Ascending aorta (tissue), 2 donors: ENCODE data around the gene TRIP11. TPM values are rescaled to one million over a fixed set of nuclear protein-coding genes. Genes with fewer than 3 reads are reported as not detected.
A peak's percentile ranks its signal among the peaks of the same experiment; 100 is the strongest.

Experiments used
- DNase-seq, 2 donors: peaks; one replicate each; pipeline ENCODE4 v3.0.0-alpha.2; 2019; ENCODE audit warnings: low spot score in 2 of 2
- H3K27ac ChIP-seq, 2 donors: fragments of 200-600 bp; sonication (generic); one replicate each; pipeline ENCODE4 v1.5.1; 2016 to 2017; ENCODE audit warnings: mild to moderate bottlenecking in 1 of 2
- H3K27me3 ChIP-seq: fragments of 200-600 bp; sonication (generic); one replicate; pipeline ENCODE4 v1.5.1; 2017
- H3K36me3 ChIP-seq, 2 donors: fragments of 200-600 bp; sonication (generic); one replicate each; pipeline ENCODE4 v1.5.1; 2016
- H3K4me1 ChIP-seq, 2 donors: fragments of 200-600 bp; sonication (generic); one replicate each; pipeline ENCODE4 v1.5.1; 2016 to 2017; ENCODE audit warnings: mild to moderate bottlenecking in 1 of 2
- H3K4me3 ChIP-seq, 2 donors: fragments of 200-600 bp; sonication (generic); one replicate each; pipeline ENCODE4 v1.5.1; 2016 to 2017; ENCODE audit warnings: mild to moderate bottlenecking in 1 of 2
- H3K9me3 ChIP-seq, 2 donors: fragments of 200-600 bp; sonication (generic); one replicate each; pipeline ENCODE4 v1.5.1; 2016
- CTCF ChIP-seq, 3 experiments: fragments of 200-600 bp in 2 of 3; fragments of 450-650 bp in 1 of 3; sonication (generic) in 2 of 3; IDR thresholded peaks; one replicate each; pipeline ENCODE4 v1.5.1; 2016 to 2019; ENCODE audit warnings: antibody characterized with exemption in 3 of 3, mild to moderate bottlenecking in 1 of 3, moderate library complexity in 1 of 3
- intact Hi-C: fragments of 100-400 bp; cut with DNase I; formaldehyde crosslinking; loops from one replicate; pipeline ENCODE4 v1.15.1; 2023
- total RNA-seq: library from RNA; depleted of rRNA; stranded (reverse); fragments of >200 nt; gene quantifications from one replicate; pipeline ENCODE4 v1.1.0, GENCODE V29; 2016

Gene TRIP11
- total RNA-seq, 1 donor from 2014 or later, result 8.8 TPM

- Histone ChIP-seq H3K4me3 (no peak overlapping the region), H3K4me1 (peaks cover 19 to 66% of the 10 kb centered on the region in 2 donors), H3K9me3 (no peaks in the 10 kb centered on the region), H3K27me3 (no peaks in the 10 kb centered on the region), H3K27ac (peak overlapping the region in 1 of 2 donors; percentile 29), H3K36me3 (peaks cover 61 to 73% of the 10 kb centered on the region in 2 donors)
- intact Hi-C loops, result no loop called here
- no peak for TF ChIP-seq CTCF (IDR thresholded peaks at IDR 0.05)
- DNase-seq, result no peak
These were observed 99.7 kb downstream of the TRIP11 start for GRCh38 chr14:91940209-91940608.

- Histone ChIP-seq H3K27ac (peak overlapping the region; percentile 60 to 91), H3K4me3 (no peak overlapping the region), H3K27me3 (no peaks in the 10 kb centered on the region), H3K36me3 (peaks cover 65 to 72% of the 10 kb centered on the region in 2 donors), H3K9me3 (no peaks in the 10 kb centered on the region), H3K4me1 (peaks cover 20 to 63% of the 10 kb centered on the region in 2 donors)
- no peak for TF ChIP-seq CTCF (IDR thresholded peaks at IDR 0.05)
- no peak for DNase-seq
- intact Hi-C loops, result no loop called here
These were observed 104.3 kb downstream of the TRIP11 start for GRCh38 chr14:91935586-91935985.

GRCh38 chr14:91934554-91935285 is 105.1 kb downstream of the TRIP11 start:
- H3K27ac ChIP-seq, result peak overlapping the region; percentile 60 to 91
- no peak overlapping the region for H3K4me3 ChIP-seq
- H3K9me3 ChIP-seq, result no peaks in the 10 kb centered on the region
- DNase-seq, result no peak
- H3K36me3 ChIP-seq, result peaks cover 57 to 67% of the 10 kb centered on the region in 2 donors
- peaks cover 24 to 67% of the 10 kb centered on the region in 2 donors for H3K4me1 ChIP-seq
- H3K27me3 ChIP-seq, result no peaks in the 10 kb centered on the region
- no peak for TF ChIP-seq CTCF (IDR thresholded peaks at IDR 0.05)
- intact Hi-C loops, result no loop called here

- peaks cover 27 to 37% of the 10 kb centered on the region in 2 donors for H3K36me3 ChIP-seq
- peak in 1 of 2 donors; percentile 86 for DNase-seq
- peaks cover 24 to 76% of the 10 kb centered on the region in 2 donors for H3K4me1 ChIP-seq
- peak overlapping the region; percentile 89 to 91 for H3K27ac ChIP-seq
- TF ChIP-seq CTCF (IDR thresholded peaks at IDR 0.05), result no peak
- H3K27me3 ChIP-seq, result no peaks in the 10 kb centered on the region
- peak overlapping the region in 1 of 2 donors; percentile 32 for H3K4me3 ChIP-seq
- no peaks in the 10 kb centered on the region for H3K9me3 ChIP-seq
- intact Hi-C loops, result no loop called here
These were observed 108.3 kb downstream of the TRIP11 start for GRCh38 chr14:91931478-91932088.

- H3K4me3 ChIP-seq, result no peak overlapping the region
- peak in 1 of 2 donors; percentile 77 for DNase-seq
- H3K27me3 ChIP-seq, result no peaks in the 10 kb centered on the region
- peaks cover 38 to 82% of the 10 kb centered on the region in 2 donors for H3K4me1 ChIP-seq
- no peaks in the 10 kb centered on the region for H3K9me3 ChIP-seq
- H3K36me3 ChIP-seq, result peaks cover 18 to 23% of the 10 kb centered on the region in 2 donors
- intact Hi-C loops, result loop anchor here (10.0 kb wide), 1 partner anchor 175 kb away; the partner anchor contains the start of gene ATXN3
- peak overlapping the region; percentile 89 to 91 for H3K27ac ChIP-seq
- TF ChIP-seq CTCF (IDR thresholded peaks at IDR 0.05), result no peak
These were observed 110.2 kb downstream of the TRIP11 start for GRCh38 chr14:91929700-91930099.
